ENCODE measurements around the gene ADGRA3.

DNA sequence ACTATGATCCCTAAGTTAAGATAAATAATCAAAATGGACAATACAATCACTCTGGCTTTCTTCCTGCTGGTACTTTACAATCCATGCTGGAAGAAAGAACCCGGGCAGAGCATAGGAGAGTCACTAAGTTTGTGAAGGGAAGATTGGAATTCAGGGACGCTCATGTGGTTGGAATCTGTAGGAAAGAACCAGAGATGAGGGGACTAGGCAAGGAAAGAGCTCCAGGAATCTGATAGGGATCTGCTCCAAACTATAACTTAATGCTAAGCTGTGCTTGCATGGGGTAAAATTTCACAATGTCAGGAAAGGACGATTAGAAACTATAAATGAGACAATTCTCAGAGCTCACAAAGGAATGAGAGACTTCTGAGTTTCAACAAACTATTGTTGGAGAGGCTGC lies 167.5 kb downstream of the ADGRA3 start:
- TF ChIP-seq, protein P1, sequence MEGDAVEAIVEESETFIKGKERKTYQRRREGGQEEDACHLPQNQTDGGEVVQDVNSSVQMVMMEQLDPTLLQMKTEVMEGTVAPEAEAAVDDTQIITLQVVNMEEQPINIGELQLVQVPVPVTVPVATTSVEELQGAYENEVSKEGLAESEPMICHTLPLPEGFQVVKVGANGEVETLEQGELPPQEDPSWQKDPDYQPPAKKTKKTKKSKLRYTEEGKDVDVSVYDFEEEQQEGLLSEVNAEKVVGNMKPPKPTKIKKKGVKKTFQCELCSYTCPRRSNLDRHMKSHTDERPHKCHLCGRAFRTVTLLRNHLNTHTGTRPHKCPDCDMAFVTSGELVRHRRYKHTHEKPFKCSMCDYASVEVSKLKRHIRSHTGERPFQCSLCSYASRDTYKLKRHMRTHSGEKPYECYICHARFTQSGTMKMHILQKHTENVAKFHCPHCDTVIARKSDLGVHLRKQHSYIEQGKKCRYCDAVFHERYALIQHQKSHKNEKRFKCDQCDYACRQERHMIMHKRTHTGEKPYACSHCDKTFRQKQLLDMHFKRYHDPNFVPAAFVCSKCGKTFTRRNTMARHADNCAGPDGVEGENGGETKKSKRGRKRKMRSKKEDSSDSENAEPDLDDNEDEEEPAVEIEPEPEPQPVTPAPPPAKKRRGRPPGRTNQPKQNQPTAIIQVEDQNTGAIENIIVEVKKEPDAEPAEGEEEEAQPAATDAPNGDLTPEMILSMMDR (IDR thresholded peaks at IDR 0.05) = no peak
- no peak for TF ChIP-seq POLR2A (IDR thresholded peaks at IDR 0.05)

Measured in thyroid gland (tissue), 4 donors.